ENCODE measurements around the gene ALS2CL.

GRCh38 chr3:46685446-46685845, 8.0 kb downstream of the ALS2CL start:
- TF ChIP-seq POLR2A (IDR thresholded peaks at IDR 0.05; ENCODE audit: low read depth, low read length) (no peak), POLR2AphosphoS5 (IDR thresholded peaks at IDR 0.05; ENCODE audit: low read depth, low read length) (no peak)

All from GM12892 (cell line).